ENCODE measurements around the gene DPP7.

The DPP7 gene

GRCh38 chr9:137110911-137111787 is 3.4 kb downstream of the DPP7 start:
- DNase-seq (ENCODE audit: low spot score): no peak

GRCh38 chr9:137110147-137110910 is 4.2 kb downstream of the DPP7 start:
- DNase-seq (ENCODE audit: low spot score): no peak

- no peak for DNase-seq (ENCODE audit: low spot score)
Measured at GRCh38 chr9:137109250-137110146, 5.0 kb downstream of the DPP7 start.

GRCh38 chr9:137108608-137109249 is 5.8 kb downstream of the DPP7 start:
- DNase-seq (ENCODE audit: low spot score): no peak

GRCh38 chr9:137107982-137108381 is 6.6 kb downstream of the DPP7 start:
- no peak for DNase-seq (ENCODE audit: low spot score)

- DNase-seq (ENCODE audit: low spot score): no peak
Measured at GRCh38 chr9:137107312-137107921, 7.1 kb downstream of the DPP7 start.

- DNase-seq (ENCODE audit: low spot score): no peak
Measured at GRCh38 chr9:137106662-137107250, 7.8 kb downstream of the DPP7 start.

GRCh38 chr9:137105814-137106661 is 8.5 kb downstream of the DPP7 start:
- no peak for DNase-seq (ENCODE audit: low spot score)

- DNase-seq (ENCODE audit: low spot score): no peak
Measured at GRCh38 chr9:137103206-137103999, 11.1 kb downstream of the DPP7 start.

GRCh38 chr9:137099231-137099630 is 15.3 kb downstream of the DPP7 start:
- DNase-seq (ENCODE audit: low spot score): no peak

- no peak for DNase-seq (ENCODE audit: low spot score)
Measured at GRCh38 chr9:137097761-137098462, 16.6 kb downstream of the DPP7 start.

- DNase-seq (ENCODE audit: low spot score): no peak
Measured at GRCh38 chr9:137096785-137097546, 17.6 kb downstream of the DPP7 start.

- no peak for DNase-seq (ENCODE audit: low spot score)
Measured at GRCh38 chr9:137095664-137096517, 18.6 kb downstream of the DPP7 start.

- no peak for DNase-seq (ENCODE audit: low spot score)
Measured at GRCh38 chr9:137089232-137089947, 25.1 kb downstream of the DPP7 start.

- DNase-seq (ENCODE audit: low spot score): no peak
Measured at GRCh38 chr9:137088121-137088520, 26.4 kb downstream of the DPP7 start.

- no peak for DNase-seq (ENCODE audit: low spot score)
Measured at GRCh38 chr9:137087409-137087925, 27.1 kb downstream of the DPP7 start.
